Neural cell (in vitro differentiated cells): ENCODE measurements around the gene AKR7A2. TPM values are rescaled to one million over a fixed set of nuclear protein-coding genes. Genes with fewer than 3 reads are reported as not detected.

Experiments
- H2AFZ ChIP-seq: fragments of 200-600, 300-800 bp; sonication (generic), shearing (Covaris generic); 2 replicates; pipeline ENCODE4 v1.6.0; 2014; ENCODE audit warnings: low read depth, mild to moderate bottlenecking, antibody characterized with exemption, low read length, moderate library complexity
- H3F3A ChIP-seq: fragments of 200-600 bp; shearing (Covaris generic); 2 replicates; pipeline ENCODE4 v1.6.1; 2016; ENCODE audit warnings: mild to moderate bottlenecking, moderate library complexity, mixed read lengths, antibody characterized with exemption, low read length; ENCODE audit not compliant: insufficient read depth, poor library complexity, severe bottlenecking
- H3K27ac ChIP-seq: fragments of 200-600, 300-800 bp; sonication (generic), shearing (Covaris generic); 2 replicates; pipeline ENCODE4 v1.5.1; 2014; ENCODE audit warnings: mild to moderate bottlenecking, low read length, moderate library complexity
- H3K27me3 ChIP-seq: fragments of 300-800, 200-600 bp; sonication (generic), shearing (Covaris generic); 2 replicates; pipeline ENCODE4 v1.6.0; 2014; ENCODE audit warnings: mild to moderate bottlenecking, low read depth, low read length, moderate library complexity; ENCODE audit not compliant: insufficient read depth
- H3K36me3 ChIP-seq: fragments of 300-800, 200-600 bp; sonication (generic), shearing (Covaris generic); 2 replicates; pipeline ENCODE4 v1.5.1; 2014; ENCODE audit warnings: mild to moderate bottlenecking, antibody characterized with exemption, low read length, moderate library complexity; ENCODE audit not compliant: insufficient read depth
- H3K4me2 ChIP-seq: fragments of 300-800, 200-600 bp; sonication (generic), shearing (Covaris generic); 2 replicates; pipeline ENCODE4 v1.6.0; 2014; ENCODE audit warnings: mild to moderate bottlenecking, low read length
- H3K4me3 ChIP-seq: fragments of 300-800, 200-600 bp; sonication (generic), shearing (Covaris generic); 2 replicates; pipeline ENCODE4 v1.5.1; 2014; ENCODE audit warnings: mild to moderate bottlenecking, low read length, moderate library complexity
- H3K79me2 ChIP-seq: fragments of 200-600 bp; shearing (Covaris generic); replicated peaks from 2 replicates; pipeline ENCODE4 v1.6.0; 2014; ENCODE audit warnings: mild to moderate bottlenecking, low read length, moderate library complexity; ENCODE audit not compliant: insufficient read depth
- H3K9ac ChIP-seq: fragments of 300-800, 200-600 bp; sonication (generic), shearing (Covaris generic); 2 replicates; pipeline ENCODE4 v1.6.1; 2016; ENCODE audit warnings: mild to moderate bottlenecking, low read length, mixed read lengths
- H3K9me2 ChIP-seq: fragments of 200-600 bp; shearing (Covaris generic); 2 replicates; pipeline ENCODE4 v1.6.1; 2016; ENCODE audit warnings: mild to moderate bottlenecking, low read length, mixed read lengths; ENCODE audit not compliant: insufficient read depth
- H3K9me3 ChIP-seq: fragments of 200-600, 300-800 bp; sonication (generic), shearing (Covaris generic); 2 replicates; pipeline ENCODE4 v1.6.1; 2016; ENCODE audit warnings: mild to moderate bottlenecking, mixed run types, low read length, moderate library complexity, mixed read lengths
- H4K20me1 ChIP-seq: fragments of 200-600 bp; shearing (Covaris generic); 2 replicates; pipeline ENCODE4 v1.6.1; 2016; ENCODE audit warnings: mild to moderate bottlenecking, mixed run types; ENCODE audit not compliant: insufficient read depth
- EP300 ChIP-seq: fragments of 450-650 bp; conservative IDR thresholded peaks from 2 replicates; pipeline ENCODE4 v1.6.1; 2014; ENCODE audit warnings: antibody characterized with exemption, mild to moderate bottlenecking, moderate library complexity; ENCODE audit not compliant: poor library complexity, severe bottlenecking
- EZH2 ChIP-seq: fragments of 200-600, 300-800 bp; shearing (Covaris generic), sonication (generic); IDR thresholded peaks from 2 replicates; pipeline ENCODE4 v1.6.1; 2014; ENCODE audit warnings: antibody characterized with exemption, low read length, borderline replicate concordance, mild to moderate bottlenecking; ENCODE audit not compliant: insufficient read depth, poor library complexity, severe bottlenecking
- MXI1 ChIP-seq: fragments of 450-650 bp; conservative IDR thresholded peaks from 2 replicates; pipeline ENCODE4 v1.6.1; 2014; ENCODE audit warnings: antibody characterized with exemption, mild to moderate bottlenecking; ENCODE audit not compliant: poor library complexity, severe bottlenecking
- POLR2AphosphoS5 ChIP-seq: IDR thresholded peaks from 2 replicates; pipeline ENCODE4 v1.6.1; 2012
- RAD21 ChIP-seq: fragments of 450-650 bp; conservative IDR thresholded peaks from 2 replicates; pipeline ENCODE4 v1.6.1; 2014; ENCODE audit warnings: antibody characterized with exemption, mild to moderate bottlenecking, moderate library complexity
- SMC3 ChIP-seq: fragments of 450-650 bp; conservative IDR thresholded peaks from 2 replicates; pipeline ENCODE4 v1.6.1; 2014; ENCODE audit warnings: antibody characterized with exemption, mild to moderate bottlenecking, moderate library complexity; ENCODE audit not compliant: poor library complexity
- TAF1 ChIP-seq: IDR thresholded peaks from 2 replicates; pipeline ENCODE4 v1.6.1; 2012; ENCODE audit warnings: low read depth
- polyA plus RNA-seq: library from polyadenylated mRNA; depleted of rRNA; stranded (reverse); fragments of >200 nt; gene quantifications from 2 replicates; pipeline ENCODE4 v1.2.3, GENCODE V29; 2014
- TF ChIP-seq, protein P1 (sequence below): fragments of 450-650 bp; IDR thresholded peaks from 2 replicates; pipeline ENCODE4 v1.5.1; 2014; ENCODE audit warnings: antibody characterized with exemption, mild to moderate bottlenecking, moderate library complexity; ENCODE audit not compliant: poor library complexity, severe bottlenecking
- TF ChIP-seq, protein P2 (sequence below): IDR thresholded peaks from 2 replicates; pipeline ENCODE4 v1.6.1; 2012; ENCODE audit warnings: borderline replicate concordance

AKR7A2 gene
- polyA plus RNA-seq, 1 donor from 2014 or later = 50.6 TPM

DNA sequence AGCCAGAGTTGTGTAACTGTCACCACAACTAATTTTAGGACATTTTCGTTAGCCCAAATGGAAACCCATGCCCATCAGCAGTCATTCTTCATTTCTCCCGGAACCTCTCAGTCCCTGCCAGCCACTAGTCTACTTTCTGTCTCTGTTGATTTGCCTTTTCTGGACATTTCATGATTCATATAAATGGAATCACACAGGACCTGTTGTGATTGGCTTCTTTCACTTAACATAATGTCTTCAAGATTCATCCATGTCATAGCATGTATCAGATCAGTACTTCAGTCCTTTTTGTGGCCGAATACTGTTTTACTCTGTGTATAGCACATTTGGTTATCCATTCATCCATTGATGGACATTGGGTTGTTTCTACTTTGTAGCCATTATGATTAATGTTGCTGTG, 7.3 kb upstream of the AKR7A2 start:
- no peaks in the 10 kb centered on the region for H4K20me1 ChIP-seq
- H3K27ac ChIP-seq = no peak overlapping the region
- H3K4me2 ChIP-seq = no peak overlapping the region
- no peaks in the 10 kb centered on the region for H3K9me3 ChIP-seq
- H3K27me3 ChIP-seq = no peaks in the 10 kb centered on the region
- H2AFZ ChIP-seq = no peak overlapping the region
- no peak overlapping the region for H3K9ac ChIP-seq
- no peaks in the 10 kb centered on the region for H3F3A ChIP-seq
- TF ChIP-seq SMC3 (no peak), MXI1 (no peak), EP300 (no peak), EZH2 (no peak), TAF1 (no peak), RAD21 (no peak)
- TF ChIP-seq, protein P1, sequence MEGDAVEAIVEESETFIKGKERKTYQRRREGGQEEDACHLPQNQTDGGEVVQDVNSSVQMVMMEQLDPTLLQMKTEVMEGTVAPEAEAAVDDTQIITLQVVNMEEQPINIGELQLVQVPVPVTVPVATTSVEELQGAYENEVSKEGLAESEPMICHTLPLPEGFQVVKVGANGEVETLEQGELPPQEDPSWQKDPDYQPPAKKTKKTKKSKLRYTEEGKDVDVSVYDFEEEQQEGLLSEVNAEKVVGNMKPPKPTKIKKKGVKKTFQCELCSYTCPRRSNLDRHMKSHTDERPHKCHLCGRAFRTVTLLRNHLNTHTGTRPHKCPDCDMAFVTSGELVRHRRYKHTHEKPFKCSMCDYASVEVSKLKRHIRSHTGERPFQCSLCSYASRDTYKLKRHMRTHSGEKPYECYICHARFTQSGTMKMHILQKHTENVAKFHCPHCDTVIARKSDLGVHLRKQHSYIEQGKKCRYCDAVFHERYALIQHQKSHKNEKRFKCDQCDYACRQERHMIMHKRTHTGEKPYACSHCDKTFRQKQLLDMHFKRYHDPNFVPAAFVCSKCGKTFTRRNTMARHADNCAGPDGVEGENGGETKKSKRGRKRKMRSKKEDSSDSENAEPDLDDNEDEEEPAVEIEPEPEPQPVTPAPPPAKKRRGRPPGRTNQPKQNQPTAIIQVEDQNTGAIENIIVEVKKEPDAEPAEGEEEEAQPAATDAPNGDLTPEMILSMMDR = no peak
- no peak overlapping the region for H3K4me3 ChIP-seq
- no peaks in the 10 kb centered on the region for H3K36me3 ChIP-seq
- no peaks in the 10 kb centered on the region for H3K9me2 ChIP-seq
- no peaks in the 10 kb centered on the region for H3K79me2 ChIP-seq

DNA sequence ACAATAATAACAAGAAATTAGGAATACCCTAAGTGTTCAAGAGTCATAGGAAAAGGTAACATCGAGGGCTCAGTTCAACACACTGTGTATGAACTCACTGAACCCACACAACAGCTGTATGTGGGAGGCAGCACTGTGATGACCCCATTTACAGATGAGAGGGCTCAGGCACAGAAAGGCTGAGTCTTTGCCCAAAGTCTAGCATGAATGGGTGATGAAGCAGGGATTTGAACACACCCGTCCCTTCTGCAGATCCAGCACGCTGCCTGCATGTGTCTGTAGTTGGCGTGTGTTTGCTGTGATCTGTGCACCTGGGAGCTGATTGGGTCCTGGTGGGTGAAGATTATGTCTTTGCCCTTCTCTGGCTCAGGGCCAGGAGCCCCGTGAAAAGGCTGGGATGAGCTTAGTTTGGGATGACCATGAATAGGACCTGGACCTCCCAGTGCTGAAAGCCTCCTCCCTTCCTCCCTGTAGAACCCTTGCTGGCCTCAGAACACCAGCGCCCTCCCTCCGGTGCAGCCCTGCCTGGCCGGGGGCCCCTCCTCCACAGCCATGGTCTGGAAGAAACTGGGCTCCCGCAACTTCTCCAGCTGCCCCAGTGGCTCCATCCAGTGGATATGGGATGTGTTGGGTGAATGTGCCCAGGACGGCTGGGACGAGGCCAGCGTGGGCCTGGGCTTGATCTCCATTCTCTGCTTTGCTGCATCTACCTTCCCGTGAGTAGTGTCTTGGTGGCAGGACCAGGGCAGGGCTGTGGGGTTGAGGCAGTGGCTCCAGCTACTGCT, 5.4 kb upstream of the AKR7A2 start:
- Histone ChIP-seq H2AFZ (no peak overlapping the region), H3K79me2 (peaks cover 6% of the 10 kb centered on the region), H3K4me2 (no peak overlapping the region), H3K9me3 (no peaks in the 10 kb centered on the region), H3K36me3 (no peaks in the 10 kb centered on the region), H3K4me3 (no peak overlapping the region), H3F3A (no peaks in the 10 kb centered on the region), H4K20me1 (no peaks in the 10 kb centered on the region), H3K27me3 (no peaks in the 10 kb centered on the region), H3K9me2 (no peaks in the 10 kb centered on the region), H3K27ac (no peak overlapping the region), H3K9ac (no peak overlapping the region)
- TF ChIP-seq, protein P2, sequence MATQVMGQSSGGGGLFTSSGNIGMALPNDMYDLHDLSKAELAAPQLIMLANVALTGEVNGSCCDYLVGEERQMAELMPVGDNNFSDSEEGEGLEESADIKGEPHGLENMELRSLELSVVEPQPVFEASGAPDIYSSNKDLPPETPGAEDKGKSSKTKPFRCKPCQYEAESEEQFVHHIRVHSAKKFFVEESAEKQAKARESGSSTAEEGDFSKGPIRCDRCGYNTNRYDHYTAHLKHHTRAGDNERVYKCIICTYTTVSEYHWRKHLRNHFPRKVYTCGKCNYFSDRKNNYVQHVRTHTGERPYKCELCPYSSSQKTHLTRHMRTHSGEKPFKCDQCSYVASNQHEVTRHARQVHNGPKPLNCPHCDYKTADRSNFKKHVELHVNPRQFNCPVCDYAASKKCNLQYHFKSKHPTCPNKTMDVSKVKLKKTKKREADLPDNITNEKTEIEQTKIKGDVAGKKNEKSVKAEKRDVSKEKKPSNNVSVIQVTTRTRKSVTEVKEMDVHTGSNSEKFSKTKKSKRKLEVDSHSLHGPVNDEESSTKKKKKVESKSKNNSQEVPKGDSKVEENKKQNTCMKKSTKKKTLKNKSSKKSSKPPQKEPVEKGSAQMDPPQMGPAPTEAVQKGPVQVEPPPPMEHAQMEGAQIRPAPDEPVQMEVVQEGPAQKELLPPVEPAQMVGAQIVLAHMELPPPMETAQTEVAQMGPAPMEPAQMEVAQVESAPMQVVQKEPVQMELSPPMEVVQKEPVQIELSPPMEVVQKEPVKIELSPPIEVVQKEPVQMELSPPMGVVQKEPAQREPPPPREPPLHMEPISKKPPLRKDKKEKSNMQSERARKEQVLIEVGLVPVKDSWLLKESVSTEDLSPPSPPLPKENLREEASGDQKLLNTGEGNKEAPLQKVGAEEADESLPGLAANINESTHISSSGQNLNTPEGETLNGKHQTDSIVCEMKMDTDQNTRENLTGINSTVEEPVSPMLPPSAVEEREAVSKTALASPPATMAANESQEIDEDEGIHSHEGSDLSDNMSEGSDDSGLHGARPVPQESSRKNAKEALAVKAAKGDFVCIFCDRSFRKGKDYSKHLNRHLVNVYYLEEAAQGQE = no peak
- TF ChIP-seq SMC3 (no peak), EP300 (no peak), RAD21 (no peak), MXI1 (no peak), EZH2 (no peak), POLR2AphosphoS5 (no peak), TAF1 (no peak)
- TF ChIP-seq, protein P1 = no peak
